IPS-15b (cell line): Measurements from ENCODE around the gene THUMPD3.

Experiments
- H3K27me3 ChIP-seq: one replicate; pipeline ENCODE4 v1.6.1; 2013; ENCODE audit warnings: low read length; ENCODE audit not compliant: control insufficient read depth, insufficient read depth
- H3K36me3 ChIP-seq: one replicate; pipeline ENCODE4 v1.6.1; 2013; ENCODE audit warnings: low read length; ENCODE audit not compliant: control insufficient read depth, insufficient read depth
- H3K4me1 ChIP-seq: one replicate; pipeline ENCODE4 v1.6.1; 2013; ENCODE audit warnings: mild to moderate bottlenecking, low read length; ENCODE audit not compliant: control insufficient read depth, insufficient read depth
- H3K4me3 ChIP-seq: one replicate; pipeline ENCODE4 v1.5.1; 2013; ENCODE audit warnings: low read depth, low read length
- H3K9ac ChIP-seq: one replicate; pipeline ENCODE4 v1.6.1; 2013; ENCODE audit warnings: low read depth, mild to moderate bottlenecking, low read length
- H3K9me3 ChIP-seq: one replicate; pipeline ENCODE4 v1.6.1; 2013; ENCODE audit warnings: mild to moderate bottlenecking, low read length; ENCODE audit not compliant: control insufficient read depth, insufficient read depth

Gene THUMPD3

DNA sequence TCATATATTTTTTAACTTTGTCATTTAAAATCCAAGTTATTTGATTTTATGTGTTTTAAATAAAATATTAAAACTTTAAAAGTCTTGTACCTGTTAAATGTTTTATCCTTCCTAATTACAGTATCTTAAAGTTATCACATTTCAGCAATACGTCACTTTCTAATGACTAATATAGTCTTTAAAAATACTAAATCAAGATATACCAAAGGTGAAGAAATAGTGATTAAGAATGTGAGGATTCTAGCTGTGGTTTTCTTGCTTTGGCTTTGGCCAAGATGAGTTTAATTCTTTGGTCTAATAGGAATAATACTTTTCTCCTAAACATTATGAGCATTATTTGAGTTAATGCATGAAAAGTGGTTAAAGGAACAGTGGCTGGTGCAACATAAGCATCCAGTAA is 48.4 kb downstream of the THUMPD3 start:
- Histone ChIP-seq H3K9ac (no peak overlapping the region), H3K27me3 (no peaks in the 10 kb centered on the region), H3K36me3 (no peaks in the 10 kb centered on the region), H3K4me3 (no peak overlapping the region), H3K9me3 (no peaks in the 10 kb centered on the region), H3K4me1 (peaks cover 4% of the 10 kb centered on the region)

DNA sequence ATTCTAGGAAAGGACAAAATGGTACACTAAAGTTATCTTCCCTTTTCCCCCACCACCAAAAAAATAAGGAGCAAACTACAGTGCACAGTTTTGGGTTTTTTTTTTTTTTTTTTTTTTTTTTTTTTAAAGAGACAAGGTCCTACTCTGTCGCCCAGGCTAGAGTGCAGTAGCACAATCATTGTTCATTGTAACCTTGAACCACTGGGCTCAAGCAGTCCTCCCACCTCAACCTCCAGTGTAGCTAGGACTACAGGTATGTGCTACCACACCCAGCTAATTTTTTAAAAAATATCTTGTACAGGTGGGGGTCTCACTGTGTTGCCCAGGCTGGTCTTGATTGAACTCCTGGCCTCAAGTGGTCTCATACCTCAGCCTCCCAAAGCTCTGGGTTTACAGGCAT is 49.4 kb downstream of the THUMPD3 start:
- no peaks in the 10 kb centered on the region for H3K36me3 ChIP-seq
- H3K4me1 ChIP-seq, result peaks cover 4% of the 10 kb centered on the region
- no peak overlapping the region for H3K4me3 ChIP-seq
- no peak overlapping the region for H3K9ac ChIP-seq
- H3K27me3 ChIP-seq, result no peaks in the 10 kb centered on the region
- H3K9me3 ChIP-seq, result no peaks in the 10 kb centered on the region

DNA sequence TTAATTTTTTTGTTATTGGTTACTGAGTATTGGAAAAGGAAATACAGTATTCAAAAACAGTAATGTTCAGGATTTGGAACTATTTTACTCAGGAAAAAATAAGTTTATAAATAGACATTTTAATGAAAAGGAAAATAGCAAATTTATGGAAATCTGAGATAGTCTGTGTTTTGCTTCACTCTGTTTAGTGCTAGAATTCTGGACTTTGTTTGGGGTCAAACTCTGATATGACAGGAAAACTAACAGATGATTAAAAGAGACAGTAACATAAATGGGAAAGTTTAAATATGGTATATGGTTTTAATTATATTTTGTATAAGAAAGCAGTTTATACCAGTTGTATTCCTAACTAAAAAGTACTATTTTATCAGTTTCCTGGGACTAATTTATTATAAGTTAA is 52.0 kb downstream of the THUMPD3 start:
- no peaks in the 10 kb centered on the region for H3K27me3 ChIP-seq

DNA sequence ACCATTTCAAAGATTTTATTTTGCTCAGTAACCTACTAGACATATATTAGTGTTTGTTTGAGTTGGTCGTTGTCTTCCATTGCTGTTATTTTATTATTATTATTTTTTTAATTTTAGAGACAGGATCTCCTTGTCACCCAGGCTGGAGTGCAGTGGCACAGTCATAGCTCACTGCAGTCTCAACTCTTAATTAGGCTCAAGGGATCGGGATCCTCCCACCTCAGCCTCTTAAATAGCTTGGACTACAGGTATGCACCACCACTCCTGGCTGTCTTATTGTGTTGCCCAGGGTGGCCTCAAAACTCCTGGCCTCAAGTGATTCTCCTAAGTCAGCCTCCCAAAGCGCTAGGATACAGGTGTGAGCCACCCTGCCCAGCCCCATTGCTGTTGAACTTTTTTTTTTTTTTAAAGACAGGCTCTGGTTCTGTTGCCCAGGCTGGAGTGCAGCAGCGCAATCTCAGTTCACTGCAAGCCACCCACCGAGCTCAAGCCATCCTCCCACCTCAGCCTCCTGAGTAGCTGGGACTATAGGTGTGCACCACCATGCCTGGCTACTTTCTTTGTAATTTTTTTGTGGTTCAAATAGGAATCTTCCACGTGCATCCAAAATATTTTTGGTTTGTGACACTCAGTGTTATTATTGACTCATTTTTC is 52.8 kb downstream of the THUMPD3 start:
- no peak overlapping the region for H3K4me3 ChIP-seq
- H3K27me3 ChIP-seq, result no peaks in the 10 kb centered on the region
- no peaks in the 10 kb centered on the region for H3K36me3 ChIP-seq
- no peaks in the 10 kb centered on the region for H3K4me1 ChIP-seq
- H3K9me3 ChIP-seq, result no peaks in the 10 kb centered on the region
- no peak overlapping the region for H3K9ac ChIP-seq

More for the DNA sequence above, 52.0 kb downstream of the THUMPD3 start:
- Histone ChIP-seq H3K9me3 (no peaks in the 10 kb centered on the region), H3K4me3 (no peak overlapping the region), H3K9ac (no peak overlapping the region), H3K4me1 (peaks cover 2% of the 10 kb centered on the region), H3K36me3 (no peaks in the 10 kb centered on the region)

DNA sequence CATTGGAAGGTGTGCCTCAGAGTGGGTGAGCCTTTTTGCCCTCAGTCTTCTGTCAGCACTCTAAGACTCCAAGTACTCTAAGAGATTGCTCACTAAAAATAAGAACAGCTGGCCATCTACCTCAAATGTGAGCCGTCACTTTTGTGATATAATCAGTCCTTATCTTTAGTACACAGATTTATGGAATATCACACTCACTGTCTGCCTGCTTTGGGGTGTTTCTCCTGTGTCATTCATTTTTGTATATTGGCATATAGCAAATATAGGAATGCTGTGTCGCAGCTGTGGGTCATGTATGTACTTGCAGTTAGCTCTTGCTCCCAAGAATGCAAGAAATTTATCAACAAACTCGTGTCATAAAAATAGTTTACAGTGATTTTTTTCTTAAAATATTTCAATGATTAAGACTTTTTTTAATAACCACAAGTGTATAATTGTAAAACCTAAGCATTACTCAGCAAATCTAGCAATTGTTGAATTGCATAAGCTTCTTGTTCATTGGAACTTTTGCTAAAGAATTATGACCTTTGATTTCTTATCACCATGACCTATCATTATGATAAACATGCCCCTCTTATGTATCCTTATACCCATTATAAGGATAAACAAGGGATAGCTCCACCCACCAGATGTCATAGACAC is 53.4 kb downstream of the THUMPD3 start:
- Histone ChIP-seq H3K9me3 (no peaks in the 10 kb centered on the region), H3K27me3 (no peaks in the 10 kb centered on the region), H3K36me3 (no peaks in the 10 kb centered on the region), H3K4me3 (no peak overlapping the region), H3K9ac (no peak overlapping the region), H3K4me1 (no peaks in the 10 kb centered on the region)

DNA sequence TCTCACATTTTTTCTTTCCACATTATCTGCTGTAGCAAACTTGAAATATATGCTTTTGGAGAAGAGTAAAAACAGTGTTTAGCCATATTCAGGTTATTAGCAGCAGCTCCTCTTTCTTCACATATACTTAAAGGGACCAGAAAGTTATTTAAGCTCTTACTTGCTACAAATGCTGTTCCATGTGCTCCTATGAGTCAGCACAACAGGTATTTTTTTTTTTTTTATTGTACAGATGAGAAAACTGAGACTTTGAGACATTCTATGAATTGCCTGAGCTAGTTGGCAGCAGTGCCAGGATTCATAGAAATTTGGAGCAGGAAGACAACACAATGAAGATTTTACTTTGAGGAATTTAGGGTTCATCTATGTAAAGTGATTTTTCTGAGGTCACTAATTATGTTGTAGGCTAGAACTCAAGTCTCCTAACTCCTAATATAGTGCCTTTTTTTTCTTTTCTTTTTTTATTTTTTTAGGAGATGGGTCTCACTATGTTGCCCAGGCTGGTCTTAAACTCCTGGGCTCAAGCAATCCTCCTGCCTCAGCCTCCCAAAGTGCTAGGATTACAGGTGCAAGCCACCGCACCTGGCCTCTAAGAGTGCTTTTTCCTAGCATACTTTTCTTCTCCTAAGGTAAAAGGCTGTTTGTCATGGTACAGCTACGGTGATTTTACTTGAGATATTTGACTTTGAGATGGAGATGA is 58.1 kb downstream of the THUMPD3 start:
- Histone ChIP-seq H3K4me1 (peaks cover 11% of the 10 kb centered on the region), H3K9ac (no peak overlapping the region)

DNA sequence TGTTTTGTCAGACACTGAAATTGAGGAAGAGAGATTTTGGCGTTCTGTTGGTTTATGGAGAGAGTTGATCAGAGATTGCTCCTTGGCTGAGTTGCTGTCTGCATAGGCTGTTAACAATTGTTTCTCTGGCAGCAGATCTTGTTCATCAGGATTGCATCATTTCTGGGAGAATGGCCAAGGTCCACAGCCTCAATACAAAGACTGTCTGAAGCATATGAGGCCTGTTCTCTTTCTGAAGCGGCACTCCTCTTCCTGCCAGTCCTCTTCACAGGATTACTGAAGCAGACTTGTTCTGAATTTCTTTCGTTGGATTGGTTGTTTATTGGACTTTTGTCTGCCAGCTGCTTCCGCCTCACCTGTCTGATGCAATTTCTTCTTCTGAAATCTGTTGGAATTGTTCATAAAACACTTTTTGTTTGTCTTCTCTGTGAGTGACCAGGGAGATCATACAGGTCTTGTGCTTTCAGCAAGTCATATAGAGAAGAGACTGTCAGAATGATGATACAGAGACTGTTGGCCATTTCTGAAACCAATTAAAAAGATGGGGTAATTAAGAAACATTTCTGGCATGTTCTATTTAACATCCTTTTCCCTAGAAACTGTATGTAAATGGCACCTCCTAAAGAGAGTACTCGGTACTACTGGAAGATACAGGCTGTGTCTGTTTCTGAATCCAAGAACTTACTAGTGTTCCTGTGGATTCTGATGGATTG is 60.0 kb downstream of the THUMPD3 start:
- no peaks in the 10 kb centered on the region for H3K9me3 ChIP-seq
- H3K4me3 ChIP-seq, result no peak overlapping the region
- no peaks in the 10 kb centered on the region for H3K27me3 ChIP-seq
- peaks cover 8% of the 10 kb centered on the region for H3K36me3 ChIP-seq
- H3K4me1 ChIP-seq, result peaks cover 11% of the 10 kb centered on the region
- H3K9ac ChIP-seq, result peak overlapping the region; percentile 17

More for the DNA sequence above, 58.1 kb downstream of the THUMPD3 start:
- Histone ChIP-seq H3K27me3 (no peaks in the 10 kb centered on the region), H3K36me3 (no peaks in the 10 kb centered on the region), H3K4me3 (no peak overlapping the region), H3K9me3 (no peaks in the 10 kb centered on the region)

DNA sequence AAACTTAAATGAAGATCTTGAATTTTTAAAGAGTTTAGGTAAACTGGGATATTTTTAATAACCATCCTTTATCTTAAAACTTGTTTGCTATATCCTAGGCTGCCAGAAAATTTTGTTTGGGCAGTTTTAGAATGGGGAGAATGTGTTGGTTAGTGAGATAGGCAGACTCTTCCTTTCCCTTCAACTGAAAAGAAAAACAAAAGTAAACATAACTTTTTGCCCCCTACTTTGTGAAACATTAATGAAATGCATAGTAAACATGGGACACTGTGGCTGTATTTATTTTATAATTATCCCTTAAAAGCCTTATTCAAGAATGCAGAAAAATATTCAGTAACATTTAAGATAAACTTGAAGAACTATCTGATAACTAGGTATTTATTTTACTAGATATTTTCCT is 65.6 kb downstream of the THUMPD3 start:
- Histone ChIP-seq H3K9ac (no peak overlapping the region), H3K27me3 (no peaks in the 10 kb centered on the region), H3K4me1 (no peaks in the 10 kb centered on the region), H3K9me3 (no peaks in the 10 kb centered on the region), H3K36me3 (peaks cover 35% of the 10 kb centered on the region), H3K4me3 (no peak overlapping the region)

DNA sequence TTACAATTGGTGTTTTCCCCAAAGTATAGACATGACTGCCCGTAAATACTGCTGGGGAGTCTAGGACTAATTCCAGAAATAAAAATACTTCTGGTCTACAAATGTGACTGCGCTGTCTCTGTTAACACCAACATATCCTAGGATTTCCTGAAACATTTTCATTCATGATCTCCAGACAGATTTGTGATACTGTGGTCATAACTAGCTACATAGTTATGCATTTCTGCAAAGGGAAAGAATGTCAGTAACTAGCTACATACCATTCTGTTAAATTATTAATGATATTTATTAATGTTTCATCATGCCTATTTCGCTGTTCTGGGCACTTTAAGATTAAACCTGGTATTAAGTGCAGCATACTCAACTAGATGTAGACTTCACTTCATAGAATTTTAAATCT is 67.9 kb downstream of the THUMPD3 start:
- Histone ChIP-seq H3K4me3 (no peak overlapping the region), H3K4me1 (no peaks in the 10 kb centered on the region), H3K27me3 (no peaks in the 10 kb centered on the region), H3K9me3 (no peaks in the 10 kb centered on the region), H3K36me3 (peaks cover 56% of the 10 kb centered on the region), H3K9ac (no peak overlapping the region)

DNA sequence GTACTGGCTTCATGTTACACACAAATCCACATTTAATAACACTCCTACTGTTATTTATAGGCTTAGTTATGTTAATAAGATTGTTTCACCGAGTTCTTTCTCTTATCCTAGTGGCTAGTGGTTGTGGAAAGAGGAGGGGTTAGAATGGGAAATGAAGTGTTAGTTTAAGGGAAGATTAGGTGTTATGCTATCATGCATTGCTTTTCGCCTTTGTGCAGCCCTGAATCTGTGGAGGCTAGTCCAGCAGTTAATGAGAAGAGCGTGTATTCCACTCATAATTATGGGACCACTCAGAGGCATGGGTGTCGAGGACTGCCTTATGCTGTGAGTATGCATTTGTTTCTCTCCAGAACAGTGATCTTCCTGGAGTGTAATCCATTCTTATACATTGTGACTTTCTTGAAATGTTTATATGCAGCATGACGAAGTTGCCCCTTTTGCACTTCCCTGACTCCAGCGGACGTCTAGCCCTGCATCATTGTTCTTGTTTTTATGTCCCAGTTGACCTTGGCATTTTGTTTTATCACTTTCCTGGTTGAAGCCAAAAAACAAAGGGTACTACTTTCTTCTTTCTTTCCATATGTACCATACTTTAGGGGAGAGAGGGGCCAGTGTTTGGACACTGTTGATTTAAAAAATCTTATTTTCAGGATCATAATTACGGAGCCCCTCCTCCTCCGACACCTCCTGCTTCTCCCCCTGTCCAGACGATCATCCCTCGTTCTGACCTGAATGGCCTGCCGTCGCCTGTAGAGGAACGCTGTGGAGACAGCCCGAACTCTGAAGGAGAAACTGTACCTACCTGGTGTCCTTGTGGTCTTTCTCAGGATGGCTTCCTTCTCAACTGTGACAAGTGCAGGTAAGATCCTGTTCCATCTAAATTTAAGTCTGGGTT is 71.0 kb downstream of the THUMPD3 start:
- peaks cover 50% of the 10 kb centered on the region for H3K36me3 ChIP-seq
- no peaks in the 10 kb centered on the region for H3K27me3 ChIP-seq

DNA sequence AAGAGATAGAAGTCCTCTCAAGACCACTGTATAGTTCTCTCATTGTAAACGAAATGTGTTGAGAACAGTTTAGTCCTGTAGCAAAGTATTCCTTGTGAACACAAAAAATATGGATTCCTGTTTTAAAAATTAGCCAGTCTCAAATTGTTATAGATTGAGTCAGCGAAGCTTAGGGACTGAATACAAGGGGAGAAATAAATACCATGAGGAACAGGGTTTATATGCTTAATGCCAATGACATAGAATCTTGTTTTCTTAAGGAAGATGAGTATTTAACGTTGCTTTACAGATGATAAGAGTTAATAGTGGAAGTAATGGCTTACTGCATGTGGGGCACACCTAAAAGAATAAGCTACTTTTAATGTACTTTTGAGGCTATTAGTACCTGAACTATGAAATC is 72.5 kb downstream of the THUMPD3 start:
- H3K9me3 ChIP-seq, result no peaks in the 10 kb centered on the region
- H3K4me3 ChIP-seq, result no peak overlapping the region
- no peaks in the 10 kb centered on the region for H3K27me3 ChIP-seq
- H3K9ac ChIP-seq, result no peak overlapping the region
- no peaks in the 10 kb centered on the region for H3K4me1 ChIP-seq
- peaks cover 46% of the 10 kb centered on the region for H3K36me3 ChIP-seq

More for the DNA sequence above, 71.0 kb downstream of the THUMPD3 start:
- Histone ChIP-seq H3K4me3 (no peak overlapping the region), H3K4me1 (no peaks in the 10 kb centered on the region), H3K9ac (no peak overlapping the region), H3K9me3 (no peaks in the 10 kb centered on the region)
